GM13976 (cell line): ENCODE results near the gene STAT4.

Experiments
- DNase-seq: peaks from one replicate; pipeline ENCODE4 v3.0.0; 2012; ENCODE audit warnings: low spot score
- CTCF ChIP-seq: IDR thresholded peaks from 2 replicates; pipeline ENCODE4 v1.5.1; 2012; ENCODE audit warnings: borderline replicate concordance, mild to moderate bottlenecking; ENCODE audit not compliant: insufficient read depth; ENCODE audit errors: extremely low read depth, missing control alignments, control extremely low read depth
- in situ Hi-C: fragments of 300-500 bp; cut with MboI; formaldehyde crosslinking; loops from one replicate; pipeline ENCODE4 v1.12.0; 2022; ENCODE audit warnings: low sequenced_read_pairs, mixed read lengths, inconsistent platforms; ENCODE audit not compliant: unreplicated experiment

The STAT4 gene

GRCh38 chr2:191151331-191151730 is 537 bp upstream of the STAT4 start:
- TF ChIP-seq CTCF, result no peak
- DNase-seq, result no peak
- in situ Hi-C loops, result loop anchor here (10.0 kb wide), 1 partner anchor 97 kb away; no protein-coding TSS in a partner anchor

- no peak for DNase-seq
- no peak for TF ChIP-seq CTCF
- in situ Hi-C loops, result loop anchor here (10.0 kb wide), 1 partner anchor 95 kb away; no protein-coding TSS in a partner anchor
These were observed 579 bp downstream of the STAT4 start for GRCh38 chr2:191150230-191150599.

GRCh38 chr2:191149391-191149790 is 1.4 kb downstream of the STAT4 start:
- DNase-seq, result no peak
- no peak for TF ChIP-seq CTCF
- in situ Hi-C loops, result no loop called here

GRCh38 chr2:191148791-191149190 is 2.0 kb downstream of the STAT4 start:
- no peak for DNase-seq
- in situ Hi-C loops, result no loop called here
- TF ChIP-seq CTCF, result no peak

- in situ Hi-C loops, result no loop called here
- DNase-seq, result no peak
- no peak for TF ChIP-seq CTCF
These were observed 2.5 kb downstream of the STAT4 start for GRCh38 chr2:191148281-191148680.

- DNase-seq, result no peak
- TF ChIP-seq CTCF, result no peak
- in situ Hi-C loops, result no loop called here
These were observed 4.9 kb downstream of the STAT4 start for GRCh38 chr2:191145769-191146471.
